ENCODE results near the gene PRKCA.

DNA sequence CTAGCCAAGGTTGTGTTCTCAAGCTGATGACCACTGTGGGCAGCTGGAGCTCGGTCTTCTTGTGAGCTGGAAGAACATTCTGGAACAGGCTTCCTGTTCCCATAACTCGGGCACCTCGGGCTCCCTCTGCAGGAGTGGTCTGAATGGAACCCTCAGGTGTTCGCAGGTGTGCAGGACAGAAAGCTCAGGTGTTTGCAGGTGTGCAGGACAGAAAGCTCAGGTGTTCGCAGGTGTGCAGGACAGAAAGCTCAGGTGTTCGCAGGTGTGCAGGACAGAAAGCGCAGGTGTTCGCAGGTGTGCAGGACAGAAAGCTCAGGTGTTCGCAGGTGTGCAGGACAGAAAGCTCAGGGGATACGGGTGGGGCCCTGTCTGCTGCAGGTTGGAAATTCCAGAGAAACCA, 423.5 kb downstream of the PRKCA start:
- TF ChIP-seq JUND (IDR thresholded peaks at IDR 0.05; ENCODE audit: low read depth, low read length), result no peak
- TF ChIP-seq ZNF207 (IDR thresholded peaks at IDR 0.05; ENCODE audit: borderline replicate concordance), result no peak
- TF ChIP-seq, protein P1, sequence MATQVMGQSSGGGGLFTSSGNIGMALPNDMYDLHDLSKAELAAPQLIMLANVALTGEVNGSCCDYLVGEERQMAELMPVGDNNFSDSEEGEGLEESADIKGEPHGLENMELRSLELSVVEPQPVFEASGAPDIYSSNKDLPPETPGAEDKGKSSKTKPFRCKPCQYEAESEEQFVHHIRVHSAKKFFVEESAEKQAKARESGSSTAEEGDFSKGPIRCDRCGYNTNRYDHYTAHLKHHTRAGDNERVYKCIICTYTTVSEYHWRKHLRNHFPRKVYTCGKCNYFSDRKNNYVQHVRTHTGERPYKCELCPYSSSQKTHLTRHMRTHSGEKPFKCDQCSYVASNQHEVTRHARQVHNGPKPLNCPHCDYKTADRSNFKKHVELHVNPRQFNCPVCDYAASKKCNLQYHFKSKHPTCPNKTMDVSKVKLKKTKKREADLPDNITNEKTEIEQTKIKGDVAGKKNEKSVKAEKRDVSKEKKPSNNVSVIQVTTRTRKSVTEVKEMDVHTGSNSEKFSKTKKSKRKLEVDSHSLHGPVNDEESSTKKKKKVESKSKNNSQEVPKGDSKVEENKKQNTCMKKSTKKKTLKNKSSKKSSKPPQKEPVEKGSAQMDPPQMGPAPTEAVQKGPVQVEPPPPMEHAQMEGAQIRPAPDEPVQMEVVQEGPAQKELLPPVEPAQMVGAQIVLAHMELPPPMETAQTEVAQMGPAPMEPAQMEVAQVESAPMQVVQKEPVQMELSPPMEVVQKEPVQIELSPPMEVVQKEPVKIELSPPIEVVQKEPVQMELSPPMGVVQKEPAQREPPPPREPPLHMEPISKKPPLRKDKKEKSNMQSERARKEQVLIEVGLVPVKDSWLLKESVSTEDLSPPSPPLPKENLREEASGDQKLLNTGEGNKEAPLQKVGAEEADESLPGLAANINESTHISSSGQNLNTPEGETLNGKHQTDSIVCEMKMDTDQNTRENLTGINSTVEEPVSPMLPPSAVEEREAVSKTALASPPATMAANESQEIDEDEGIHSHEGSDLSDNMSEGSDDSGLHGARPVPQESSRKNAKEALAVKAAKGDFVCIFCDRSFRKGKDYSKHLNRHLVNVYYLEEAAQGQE (IDR thresholded peaks at IDR 0.05; ENCODE audit: low read depth, low read length), result no peak
- no peak for TF ChIP-seq SREBF2 (IDR thresholded peaks at IDR 0.05; ENCODE audit: low read length)
- TF ChIP-seq, protein P2, sequence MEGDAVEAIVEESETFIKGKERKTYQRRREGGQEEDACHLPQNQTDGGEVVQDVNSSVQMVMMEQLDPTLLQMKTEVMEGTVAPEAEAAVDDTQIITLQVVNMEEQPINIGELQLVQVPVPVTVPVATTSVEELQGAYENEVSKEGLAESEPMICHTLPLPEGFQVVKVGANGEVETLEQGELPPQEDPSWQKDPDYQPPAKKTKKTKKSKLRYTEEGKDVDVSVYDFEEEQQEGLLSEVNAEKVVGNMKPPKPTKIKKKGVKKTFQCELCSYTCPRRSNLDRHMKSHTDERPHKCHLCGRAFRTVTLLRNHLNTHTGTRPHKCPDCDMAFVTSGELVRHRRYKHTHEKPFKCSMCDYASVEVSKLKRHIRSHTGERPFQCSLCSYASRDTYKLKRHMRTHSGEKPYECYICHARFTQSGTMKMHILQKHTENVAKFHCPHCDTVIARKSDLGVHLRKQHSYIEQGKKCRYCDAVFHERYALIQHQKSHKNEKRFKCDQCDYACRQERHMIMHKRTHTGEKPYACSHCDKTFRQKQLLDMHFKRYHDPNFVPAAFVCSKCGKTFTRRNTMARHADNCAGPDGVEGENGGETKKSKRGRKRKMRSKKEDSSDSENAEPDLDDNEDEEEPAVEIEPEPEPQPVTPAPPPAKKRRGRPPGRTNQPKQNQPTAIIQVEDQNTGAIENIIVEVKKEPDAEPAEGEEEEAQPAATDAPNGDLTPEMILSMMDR (IDR thresholded peaks at IDR 0.05 in 2 of 3, conservative IDR thresholded peaks at IDR 0.05 in 1 of 3; ENCODE audit: control insufficient read depth in 2 of 3, extremely low read depth in 1 of 3, insufficient read depth in 1 of 3, low read depth in 3 of 3, low read length in 3 of 3), result no peak
- TF ChIP-seq RFX5 (IDR thresholded peaks at IDR 0.05; ENCODE audit: low read depth, low read length), result no peak
- no peak for TF ChIP-seq CREM (IDR thresholded peaks at IDR 0.05; ENCODE audit: low read depth)
- TF ChIP-seq BACH1 (IDR thresholded peaks at IDR 0.05; ENCODE audit: borderline replicate concordance), result no peak

All from GM12878 (cell line).